ENCODE measurements around the gene SSR3. TPM values are rescaled to one million over a fixed set of nuclear protein-coding genes. Genes with fewer than 3 reads are reported as not detected.

Gene SSR3
- total RNA-seq, 1 experiment from 2014 or later = 177 TPM

GRCh38 chr3:156543043-156543555 is 11.8 kb downstream of the SSR3 start:
- no peak overlapping the region for H3K4me2 ChIP-seq (ENCODE audit: low read length)
- ATAC-seq = no peak

More at GRCh38 chr3:156543043-156543555, 11.8 kb downstream of the SSR3 start:
- H3K79me2 ChIP-seq (ENCODE audit: insufficient read depth, low read length) = peaks cover 41% of the 10 kb centered on the region
- H3K4me1 ChIP-seq (ENCODE audit: control insufficient read depth in 1 of 2, insufficient read depth in 2 of 2, low read length in 2 of 2) = no peaks in the 10 kb centered on the region
- intact Hi-C loops (cut with micrococcal nuclease) = loop anchor here (5.0 kb wide), 2 partner anchors 129 to 594 kb away; partner anchors contain the start of gene TIPARP
- BruUV-seq (replicated peaks) = no TSS peak
- TF ChIP-seq MAX (IDR thresholded peaks at IDR 0.05) (no peak), ZNF274 (IDR thresholded peaks at IDR 0.05; ENCODE audit: low read depth, low read length) (no peak), ZBTB33 (IDR thresholded peaks at IDR 0.05; ENCODE audit: extremely low read depth, insufficient replicate concordance, low read length) (no peak), SP1 (IDR thresholded peaks at IDR 0.05; ENCODE audit: low read depth) (no peak), CTCF (IDR thresholded peaks at IDR 0.05 in 2 of 3, conservative IDR thresholded peaks at IDR 0.05 in 1 of 3; ENCODE audit: borderline replicate concordance in 1 of 3, insufficient read depth in 1 of 3, low read depth in 2 of 3, low read length in 2 of 3) (no peak), POLR2AphosphoS5 (IDR thresholded peaks at IDR 0.05; ENCODE audit: low read depth, low read length) (no peak), CBX3 (IDR thresholded peaks at IDR 0.05; ENCODE audit: low read depth) (no peak), EGR1 (IDR thresholded peaks at IDR 0.05; ENCODE audit: low read depth) (no peak), SIN3A (IDR thresholded peaks at IDR 0.05; ENCODE audit: low read depth) (no peak), ZFX (IDR thresholded peaks at IDR 0.05) (no peak), ATF3 (IDR thresholded peaks at IDR 0.05) (no peak), SRF (IDR thresholded peaks at IDR 0.05; ENCODE audit: low read depth) (no peak), FOSL1 (IDR thresholded peaks at IDR 0.05; ENCODE audit: low read depth) (no peak), RAD21 (IDR thresholded peaks at IDR 0.05; ENCODE audit: low read depth) (no peak), TCF7L2 (IDR thresholded peaks at IDR 0.05; ENCODE audit: borderline replicate concordance, extremely low read depth, insufficient read depth, insufficient read length) (no peak)
- no peaks in the 10 kb centered on the region for H3K9me3 ChIP-seq (ENCODE audit: control insufficient read depth in 1 of 2, insufficient read depth in 1 of 2, low read depth in 1 of 2, low read length in 2 of 2)
- H3K27me3 ChIP-seq (ENCODE audit: insufficient read depth, low read length) = no peaks in the 10 kb centered on the region
- no peak overlapping the region for H2AFZ ChIP-seq (ENCODE audit: low read depth, low read length, poor library complexity, severe bottlenecking)
- ChIA-PET POLR2A (interaction anchor here (1.1 kb wide), 1 partner anchor 12 kb away, joined by 5 read pairs; the partner anchor contains the start of gene SSR3), CTCF (interaction anchor here (1.1 to 2.3 kb wide), 3 partner anchors 12 to 585 kb away, joined by 3 to 4 read pairs (median 3); no protein-coding TSS in a partner anchor), RAD21 (ENCODE audit: low non-redundant PET in 1 of 2, low total read pairs in 2 of 2, uncharacterized antibody in 2 of 2, unreplicated experiment in 2 of 2) (no interaction called here)
- no peak overlapping the region for H3K27ac ChIP-seq (ENCODE audit: low read depth, low read length)
- H3K9ac ChIP-seq (ENCODE audit: low read length) = no peak overlapping the region
- no peak overlapping the region for H3K4me3 ChIP-seq (replicated peaks in 1 of 2; ENCODE audit: low read depth in 1 of 2, low read length in 2 of 2)
- DNase-seq (ENCODE audit: low read depth, low spot score) = no peak
- H3K9me2 ChIP-seq (ENCODE audit: insufficient read depth) = no peaks in the 10 kb centered on the region
- H4K20me1 ChIP-seq (ENCODE audit: insufficient read depth) = peaks cover 14% of the 10 kb centered on the region
- H3K36me3 ChIP-seq (ENCODE audit: control insufficient read depth in 1 of 2, insufficient read depth in 2 of 2, low read length in 2 of 2) = peaks cover 46 to 67% of the 10 kb centered on the region in 2 experiments

Measured in HCT116 (cell line).